Tibial nerve (tissue), 4 donors: ENCODE results near the gene SYT12.

ENCODE experiments used
- EP300 ChIP-seq, 2 donors: sonication (generic); formaldehyde crosslinking; IDR thresholded peaks; one replicate each; pipeline ENCODE4 v1.6.1; 2017; ENCODE audit warnings: antibody characterized with exemption in 2 of 2, mild to moderate bottlenecking in 1 of 2
- POLR2A ChIP-seq, 2 donors: fragments of 450-650 bp; IDR thresholded peaks; one replicate each; pipeline ENCODE4 v1.6.1; 2017; ENCODE audit warnings: antibody characterized with exemption in 2 of 2, mild to moderate bottlenecking in 2 of 2, moderate library complexity in 2 of 2
- TF ChIP-seq, protein P1 (sequence below), 5 experiments: fragments of 200-600 bp in 3 of 5; fragments of 450-650 bp in 2 of 5; sonication (generic) in 3 of 5; IDR thresholded peaks; one replicate each; pipeline ENCODE4 v1.5.1; 2016 to 2019; ENCODE audit warnings: antibody characterized with exemption in 5 of 5, mild to moderate bottlenecking in 3 of 5, moderate library complexity in 2 of 5

- TF ChIP-seq EP300 (IDR thresholded peaks at IDR 0.05) (no peak), POLR2A (IDR thresholded peaks at IDR 0.05) (no peak)
- TF ChIP-seq, protein P1, sequence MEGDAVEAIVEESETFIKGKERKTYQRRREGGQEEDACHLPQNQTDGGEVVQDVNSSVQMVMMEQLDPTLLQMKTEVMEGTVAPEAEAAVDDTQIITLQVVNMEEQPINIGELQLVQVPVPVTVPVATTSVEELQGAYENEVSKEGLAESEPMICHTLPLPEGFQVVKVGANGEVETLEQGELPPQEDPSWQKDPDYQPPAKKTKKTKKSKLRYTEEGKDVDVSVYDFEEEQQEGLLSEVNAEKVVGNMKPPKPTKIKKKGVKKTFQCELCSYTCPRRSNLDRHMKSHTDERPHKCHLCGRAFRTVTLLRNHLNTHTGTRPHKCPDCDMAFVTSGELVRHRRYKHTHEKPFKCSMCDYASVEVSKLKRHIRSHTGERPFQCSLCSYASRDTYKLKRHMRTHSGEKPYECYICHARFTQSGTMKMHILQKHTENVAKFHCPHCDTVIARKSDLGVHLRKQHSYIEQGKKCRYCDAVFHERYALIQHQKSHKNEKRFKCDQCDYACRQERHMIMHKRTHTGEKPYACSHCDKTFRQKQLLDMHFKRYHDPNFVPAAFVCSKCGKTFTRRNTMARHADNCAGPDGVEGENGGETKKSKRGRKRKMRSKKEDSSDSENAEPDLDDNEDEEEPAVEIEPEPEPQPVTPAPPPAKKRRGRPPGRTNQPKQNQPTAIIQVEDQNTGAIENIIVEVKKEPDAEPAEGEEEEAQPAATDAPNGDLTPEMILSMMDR (IDR thresholded peaks at IDR 0.05): no peak
These were observed 62.7 kb downstream of the SYT12 start for GRCh38 chr11:67085617-67086016.
